KMS-11 (cell line): Measurements from ENCODE around the gene DENND5A.
"Not testable (repeated sequence)": the region's sequence is repeated elsewhere in the genome, so short reads cannot be mapped to it uniquely, and the experiment has no call there.

Source experiments
- H2AFZ ChIP-seq: fragments of 200-600 bp; sonication (generic); 2 replicates; pipeline ENCODE4 v1.6.1; 2016; ENCODE audit warnings: antibody characterized with exemption, mixed run types, low read depth
- H3K27ac ChIP-seq: fragments of 200-600 bp; sonication (generic); 2 replicates; pipeline ENCODE4 v1.6.1; 2016; ENCODE audit warnings: mild to moderate bottlenecking, mixed run types
- H3K27me3 ChIP-seq: fragments of 200-600 bp; sonication (generic); 2 replicates; pipeline ENCODE4 v1.6.1; 2017; ENCODE audit warnings: mild to moderate bottlenecking, low read depth, mixed run types, moderate library complexity; ENCODE audit not compliant: insufficient read depth
- H3K36me3 ChIP-seq: fragments of 200-600 bp; sonication (generic); 2 replicates; pipeline ENCODE4 v1.6.1; 2017; ENCODE audit warnings: mild to moderate bottlenecking, mixed run types; ENCODE audit not compliant: insufficient read depth
- H3K4me1 ChIP-seq: fragments of 200-600 bp; sonication (generic); 2 replicates; pipeline ENCODE4 v1.6.1; 2016; ENCODE audit warnings: mild to moderate bottlenecking, low read depth, mixed run types; ENCODE audit not compliant: poor library complexity, severe bottlenecking
- H3K4me2 ChIP-seq: fragments of 200-600 bp; sonication (generic); 2 replicates; pipeline ENCODE4 v1.7.0; 2016; ENCODE audit warnings: mild to moderate bottlenecking, mixed run types
- H3K4me3 ChIP-seq: fragments of 200-600 bp; sonication (generic); IDR thresholded peaks from 2 replicates; pipeline ENCODE4 v1.6.1; 2017; ENCODE audit warnings: low read depth, low read length, mixed read lengths; ENCODE audit not compliant: insufficient read depth
- H3K79me2 ChIP-seq: fragments of 200-600 bp; sonication (generic); 2 replicates; pipeline ENCODE4 v1.6.1; 2016; ENCODE audit warnings: low read depth, mixed run types; ENCODE audit not compliant: insufficient read depth
- H3K9ac ChIP-seq: fragments of 200-600 bp; sonication (generic); 2 replicates; pipeline ENCODE4 v1.6.1; 2016; ENCODE audit warnings: mild to moderate bottlenecking, mixed run types
- H4K20me1 ChIP-seq: fragments of 200-600 bp; sonication (generic); 2 replicates; pipeline ENCODE4 v1.6.1; 2016; ENCODE audit warnings: mild to moderate bottlenecking, mixed run types; ENCODE audit not compliant: insufficient read depth
- CTCF ChIP-seq: fragments of 200-600 bp; sonication (generic); conservative IDR thresholded peaks from 2 replicates; pipeline ENCODE4 v1.6.1; 2017; ENCODE audit warnings: low read depth, mild to moderate bottlenecking, antibody characterized with exemption, low read length, moderate library complexity, mixed read lengths

Gene DENND5A

GRCh38 chr11:9200471-9200870 lies 64.7 kb downstream of the DENND5A start:
- no peak overlapping the region for H2AFZ ChIP-seq
- H3K4me2 ChIP-seq = no peak overlapping the region
- H3K27me3 ChIP-seq = no peaks in the 10 kb centered on the region
- H3K4me3 ChIP-seq = no peak overlapping the region
- H4K20me1 ChIP-seq = no peaks in the 10 kb centered on the region
- no peak overlapping the region for H3K27ac ChIP-seq
- no peak overlapping the region for H3K9ac ChIP-seq
- no peaks in the 10 kb centered on the region for H3K79me2 ChIP-seq
- TF ChIP-seq CTCF = no peak
- no peaks in the 10 kb centered on the region for H3K36me3 ChIP-seq
- H3K4me1 ChIP-seq = peaks cover 20% of the 10 kb centered on the region

- no peak for TF ChIP-seq CTCF
- no peaks in the 10 kb centered on the region for H3K79me2 ChIP-seq
- no peak overlapping the region for H3K9ac ChIP-seq
- no peaks in the 10 kb centered on the region for H4K20me1 ChIP-seq
- H3K4me2 ChIP-seq = no peak overlapping the region
- no peak overlapping the region for H3K4me3 ChIP-seq
- H3K4me1 ChIP-seq = no peaks in the 10 kb centered on the region
- no peak overlapping the region for H3K27ac ChIP-seq
- H2AFZ ChIP-seq = no peak overlapping the region
- H3K36me3 ChIP-seq = no peaks in the 10 kb centered on the region
- H3K27me3 ChIP-seq = no peaks in the 10 kb centered on the region
Measured at GRCh38 chr11:9193316-9193715, 71.8 kb downstream of the DENND5A start.

- Histone ChIP-seq H4K20me1 (no peaks in the 10 kb centered on the region), H3K9ac (no peak overlapping the region), H2AFZ (no peak overlapping the region), H3K4me2 (no peak overlapping the region), H3K79me2 (no peaks in the 10 kb centered on the region), H3K36me3 (no peaks in the 10 kb centered on the region), H3K4me3 (no peak overlapping the region), H3K27me3 (no peaks in the 10 kb centered on the region), H3K4me1 (no peaks in the 10 kb centered on the region), H3K27ac (no peak overlapping the region)
- no peak for TF ChIP-seq CTCF
Measured at GRCh38 chr11:9192561-9192960, 72.6 kb downstream of the DENND5A start.

- H3K36me3 ChIP-seq, H3K4me3 ChIP-seq, H3K79me2 ChIP-seq, H3K27ac ChIP-seq, H3K4me1 ChIP-seq, H3K27me3 ChIP-seq, H4K20me1 ChIP-seq, H3K9ac ChIP-seq, H2AFZ ChIP-seq, H3K4me2 ChIP-seq: not testable (repeated sequence)
Measured at GRCh38 chr11:9190326-9191016, 74.7 kb downstream of the DENND5A start.

- not testable (repeated sequence) for H2AFZ ChIP-seq, H3K4me3 ChIP-seq, H3K4me2 ChIP-seq, H3K9ac ChIP-seq, H3K36me3 ChIP-seq, H3K79me2 ChIP-seq, H3K27ac ChIP-seq, H3K4me1 ChIP-seq, H4K20me1 ChIP-seq, H3K27me3 ChIP-seq
Measured at GRCh38 chr11:9188860-9189259, 76.3 kb downstream of the DENND5A start.
